Stomach (tissue), 4 donors: ENCODE results near the gene TBCEL.

Source experiments
- POLR2A ChIP-seq, 4 donors: fragments of 450-650 bp; IDR thresholded peaks; one replicate each; pipeline ENCODE4 v1.6.1; 2016; ENCODE audit warnings: antibody characterized with exemption in 4 of 4, control low read depth in 2 of 4, mild to moderate bottlenecking in 1 of 4, moderate library complexity in 1 of 4
- POLR2AphosphoS5 ChIP-seq, 3 donors: sonication (generic); formaldehyde crosslinking; IDR thresholded peaks; one replicate each; pipeline ENCODE4 v1.6.1; 2016; ENCODE audit warnings: antibody characterized with exemption in 3 of 3
- TF ChIP-seq, protein P1 (sequence below), 7 experiments: fragments of 450-650 bp in 4 of 7; fragments of 200-600 bp in 3 of 7; sonication (generic) in 3 of 7; IDR thresholded peaks; one replicate each; pipeline ENCODE4 v1.5.1; 2016 to 2019; ENCODE audit warnings: antibody characterized with exemption in 7 of 7, control low read depth in 2 of 7, mild to moderate bottlenecking in 1 of 7

DNA sequence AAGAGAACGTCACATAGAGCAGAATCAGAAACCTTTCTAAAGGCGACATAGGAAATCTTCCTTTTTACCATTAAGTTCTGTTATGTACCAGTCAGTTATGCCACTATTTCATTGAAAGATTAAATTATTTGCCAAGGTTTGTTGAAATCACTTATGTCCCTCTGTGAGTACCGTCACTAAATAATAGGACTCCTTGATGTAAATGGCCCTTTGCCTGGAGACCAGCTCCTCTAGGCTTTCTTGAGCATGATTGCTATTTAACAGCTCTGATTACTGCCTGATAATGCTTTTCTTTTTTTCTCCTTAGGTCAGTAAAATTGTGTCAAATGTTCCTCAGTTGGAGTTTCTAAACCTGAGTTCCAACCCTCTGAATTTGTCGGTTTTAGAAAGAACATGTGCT is 29.3 kb downstream of the TBCEL start:
- no peak for TF ChIP-seq POLR2A (IDR thresholded peaks at IDR 0.05)
- TF ChIP-seq, protein P1, sequence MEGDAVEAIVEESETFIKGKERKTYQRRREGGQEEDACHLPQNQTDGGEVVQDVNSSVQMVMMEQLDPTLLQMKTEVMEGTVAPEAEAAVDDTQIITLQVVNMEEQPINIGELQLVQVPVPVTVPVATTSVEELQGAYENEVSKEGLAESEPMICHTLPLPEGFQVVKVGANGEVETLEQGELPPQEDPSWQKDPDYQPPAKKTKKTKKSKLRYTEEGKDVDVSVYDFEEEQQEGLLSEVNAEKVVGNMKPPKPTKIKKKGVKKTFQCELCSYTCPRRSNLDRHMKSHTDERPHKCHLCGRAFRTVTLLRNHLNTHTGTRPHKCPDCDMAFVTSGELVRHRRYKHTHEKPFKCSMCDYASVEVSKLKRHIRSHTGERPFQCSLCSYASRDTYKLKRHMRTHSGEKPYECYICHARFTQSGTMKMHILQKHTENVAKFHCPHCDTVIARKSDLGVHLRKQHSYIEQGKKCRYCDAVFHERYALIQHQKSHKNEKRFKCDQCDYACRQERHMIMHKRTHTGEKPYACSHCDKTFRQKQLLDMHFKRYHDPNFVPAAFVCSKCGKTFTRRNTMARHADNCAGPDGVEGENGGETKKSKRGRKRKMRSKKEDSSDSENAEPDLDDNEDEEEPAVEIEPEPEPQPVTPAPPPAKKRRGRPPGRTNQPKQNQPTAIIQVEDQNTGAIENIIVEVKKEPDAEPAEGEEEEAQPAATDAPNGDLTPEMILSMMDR (IDR thresholded peaks at IDR 0.05): no peak
- no peak for TF ChIP-seq POLR2AphosphoS5 (IDR thresholded peaks at IDR 0.05)
